Activated T-helper 17 cell treated with anti-CD3 and anti-CD28 coated beads, Interleukin-2, amount 50 U/mL, for 72 hours (primary cell): ENCODE measurements around the gene PRR15L. TPM values are rescaled to one million over a fixed set of nuclear protein-coding genes. Genes with fewer than 3 reads are reported as not detected.
A peak's percentile ranks its signal among the peaks of the same experiment; 100 is the strongest.
"Not testable (repeated sequence)": the region's sequence is repeated elsewhere in the genome, so short reads cannot be mapped to it uniquely, and the experiment has no call there.

Experiments
- ATAC-seq: fragments of 150-1000 bp; cut with Tn5 transposase; replicated peaks from 2 replicates; pipeline ENCODE4 v1.10.0; 2021; ENCODE audit warnings: mild to moderate bottlenecking, moderate library complexity
- H3K27ac Mint-ChIP-seq: one replicate; pipeline ENCODE4 v1.8.0; 2022; ENCODE audit warnings: mixed read lengths
- H3K27me3 Mint-ChIP-seq: one replicate; pipeline ENCODE4 v1.8.0; 2022; ENCODE audit warnings: mixed read lengths
- H3K36me3 Mint-ChIP-seq: one replicate; pipeline ENCODE4 v1.8.0; 2022; ENCODE audit warnings: low read depth, mild to moderate bottlenecking, mixed read lengths
- H3K4me1 Mint-ChIP-seq: one replicate; pipeline ENCODE4 v1.8.0; 2022; ENCODE audit warnings: mixed read lengths
- H3K4me3 Mint-ChIP-seq: one replicate; pipeline ENCODE4 v1.8.0; 2022; ENCODE audit warnings: mild to moderate bottlenecking, mixed read lengths
- H3K9me3 Mint-ChIP-seq: one replicate; pipeline ENCODE4 v1.8.0; 2022; ENCODE audit warnings: mixed read lengths
- total RNA-seq, 2 donors: library from RNA; stranded (reverse); gene quantifications; one replicate each; pipeline ENCODE4 v1.2.3, GENCODE V29; 2022

Gene PRR15L
- not detected for total RNA-seq

DNA sequence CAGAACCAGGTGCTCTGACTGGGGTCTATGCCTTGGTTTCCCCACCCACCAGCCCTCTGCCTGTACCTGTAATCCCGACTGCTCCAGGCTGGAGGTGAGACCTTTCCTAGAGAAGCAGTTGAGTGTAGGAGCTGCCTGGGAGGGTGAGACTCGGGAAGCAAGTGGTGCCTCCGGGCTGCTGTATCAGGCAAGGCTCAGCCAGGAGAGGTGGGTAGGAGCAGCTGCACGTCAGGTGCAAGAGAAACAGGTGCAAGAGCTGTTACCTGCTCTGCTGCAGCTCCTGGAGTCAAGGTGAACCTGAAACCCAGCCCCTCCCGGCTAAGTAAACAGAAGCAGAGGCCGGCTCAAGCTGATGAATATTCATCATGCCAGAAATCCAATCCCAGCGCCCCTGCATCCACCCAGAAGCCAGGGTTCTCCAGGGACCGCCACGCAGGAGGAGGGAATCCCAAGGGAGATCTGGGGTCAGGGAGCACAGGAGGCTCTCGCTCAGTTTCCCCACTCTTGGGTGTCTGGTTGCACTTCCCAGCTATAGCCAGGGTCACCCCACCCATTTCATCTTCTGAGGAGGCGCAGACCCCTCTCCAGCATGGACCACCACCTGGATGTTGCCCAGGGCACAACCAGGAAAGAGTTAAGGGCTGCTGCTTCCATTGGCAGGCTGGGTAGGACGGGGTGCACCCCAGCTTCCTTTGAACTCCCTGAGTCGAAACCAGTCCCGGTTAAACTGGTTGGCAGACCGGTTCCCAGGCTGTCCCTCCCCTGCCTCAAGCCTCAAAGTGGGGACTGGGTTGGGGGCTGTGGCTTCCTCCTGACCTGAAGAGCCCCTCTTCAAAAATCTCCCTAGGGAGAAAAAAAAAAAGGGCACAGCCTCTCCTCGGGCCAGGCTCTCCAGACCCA is at the start of gene PRR15L:
PRR15L (minus strand) TSS at position 293 of the 900 bp plus-strand sequence. CDS start 4,649 bp downstream, outside the sequence.
- Mint-ChIP-seq H3K36me3 (no peaks in the 10 kb centered on the region), H3K4me3 (no peak within 1 kb of the TSS), H3K27me3 (no peaks in the 10 kb centered on the region), H3K4me1 (no peaks in the 10 kb centered on the region), H3K9me3 (no peaks in the 10 kb centered on the region), H3K27ac (no peak within 1 kb of the TSS)
- no peak for ATAC-seq

- H3K27ac Mint-ChIP-seq, result no peak overlapping the region
- no peak overlapping the region for H3K4me3 Mint-ChIP-seq
- peaks cover 12% of the 10 kb centered on the region for H3K4me1 Mint-ChIP-seq
- no peaks in the 10 kb centered on the region for H3K9me3 Mint-ChIP-seq
- no peak for ATAC-seq
- no peaks in the 10 kb centered on the region for H3K36me3 Mint-ChIP-seq
- H3K27me3 Mint-ChIP-seq, result peaks cover 34% of the 10 kb centered on the region
These were observed 49.4 kb upstream of the PRR15L start for GRCh38 chr17:48006936-48007709.

DNA sequence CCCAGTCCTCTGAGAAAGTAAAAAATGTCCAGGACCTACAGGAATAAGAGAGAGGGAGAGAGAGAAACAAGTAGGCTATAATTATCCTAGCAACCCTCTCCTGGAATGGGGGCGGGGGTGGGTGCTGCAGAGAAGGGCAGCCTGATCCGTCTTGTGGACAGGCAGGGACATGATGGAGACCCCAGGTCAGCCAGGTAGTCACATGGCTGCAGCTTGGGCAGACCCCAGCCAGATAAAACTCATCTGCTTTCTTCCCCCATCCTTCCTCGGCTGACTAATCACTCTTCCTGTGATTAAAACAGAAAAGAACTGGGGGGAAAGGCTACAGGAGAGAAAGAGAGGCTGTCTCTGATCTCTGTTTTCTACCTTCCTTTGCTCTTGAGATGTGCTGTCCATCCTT is 47.3 kb upstream of the PRR15L start:
- ATAC-seq, result peak; percentile 19

GRCh38 chr17:48003417-48004151 is 45.9 kb upstream of the PRR15L start:
- no peak for ATAC-seq

More for the DNA sequence above, 47.3 kb upstream of the PRR15L start:
- H3K36me3 Mint-ChIP-seq, result no peaks in the 10 kb centered on the region
- no peaks in the 10 kb centered on the region for H3K9me3 Mint-ChIP-seq
- peaks cover 28% of the 10 kb centered on the region for H3K27me3 Mint-ChIP-seq
- no peak overlapping the region for H3K4me3 Mint-ChIP-seq
- H3K27ac Mint-ChIP-seq, result no peak overlapping the region
- peaks cover 7% of the 10 kb centered on the region for H3K4me1 Mint-ChIP-seq

GRCh38 chr17:48002916-48003416 is 45.3 kb upstream of the PRR15L start:
- H3K27me3 Mint-ChIP-seq, result peaks cover 17% of the 10 kb centered on the region
- no peaks in the 10 kb centered on the region for H3K9me3 Mint-ChIP-seq
- ATAC-seq, result no peak
- no peaks in the 10 kb centered on the region for H3K36me3 Mint-ChIP-seq
- H3K4me1 Mint-ChIP-seq, result peaks cover 7% of the 10 kb centered on the region
- no peak overlapping the region for H3K4me3 Mint-ChIP-seq
- H3K27ac Mint-ChIP-seq, result no peak overlapping the region

More at GRCh38 chr17:48003417-48004151, 45.9 kb upstream of the PRR15L start:
- H3K27me3 Mint-ChIP-seq, result peaks cover 21% of the 10 kb centered on the region
- H3K36me3 Mint-ChIP-seq, result no peaks in the 10 kb centered on the region
- H3K9me3 Mint-ChIP-seq, result no peaks in the 10 kb centered on the region
- no peak overlapping the region for H3K27ac Mint-ChIP-seq
- no peak overlapping the region for H3K4me3 Mint-ChIP-seq
- peaks cover 7% of the 10 kb centered on the region for H3K4me1 Mint-ChIP-seq

DNA sequence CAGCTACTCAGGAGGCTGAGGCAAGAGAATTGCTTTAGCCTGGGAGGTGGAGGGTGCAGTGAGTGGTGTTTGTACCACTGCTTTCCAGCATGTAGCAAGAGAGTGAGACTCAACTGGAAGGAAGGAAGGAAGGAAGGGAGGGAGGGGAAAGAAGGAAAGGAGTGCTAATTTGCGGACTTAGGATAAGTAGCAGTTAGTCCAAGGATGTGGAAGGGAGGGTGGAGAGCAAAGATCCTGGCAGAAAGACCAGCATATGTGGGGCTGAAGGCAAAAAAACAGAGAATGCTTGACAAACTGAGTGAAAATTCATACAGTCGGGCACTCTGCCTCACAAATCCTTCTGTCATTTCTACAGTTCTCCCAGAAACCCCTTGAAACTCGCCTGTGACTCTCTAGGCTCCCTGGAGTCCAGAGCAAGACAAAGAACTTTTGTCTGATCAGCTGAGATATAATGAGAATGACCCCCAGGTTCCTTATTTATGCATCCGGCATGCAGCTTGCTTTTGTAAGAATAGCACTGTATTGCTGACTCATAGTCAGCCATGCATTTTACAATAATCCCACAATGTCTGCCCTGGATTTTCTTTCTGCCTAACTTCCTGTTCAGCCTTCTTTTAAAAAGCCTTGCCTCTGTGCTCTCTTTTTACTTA is 44.7 kb upstream of the PRR15L start:
- no peaks in the 10 kb centered on the region for H3K9me3 Mint-ChIP-seq
- no peak overlapping the region for H3K27ac Mint-ChIP-seq
- H3K27me3 Mint-ChIP-seq, result peaks cover 17% of the 10 kb centered on the region
- H3K4me1 Mint-ChIP-seq, result peaks cover 7% of the 10 kb centered on the region
- no peaks in the 10 kb centered on the region for H3K36me3 Mint-ChIP-seq
- ATAC-seq, result no peak
- no peak overlapping the region for H3K4me3 Mint-ChIP-seq

DNA sequence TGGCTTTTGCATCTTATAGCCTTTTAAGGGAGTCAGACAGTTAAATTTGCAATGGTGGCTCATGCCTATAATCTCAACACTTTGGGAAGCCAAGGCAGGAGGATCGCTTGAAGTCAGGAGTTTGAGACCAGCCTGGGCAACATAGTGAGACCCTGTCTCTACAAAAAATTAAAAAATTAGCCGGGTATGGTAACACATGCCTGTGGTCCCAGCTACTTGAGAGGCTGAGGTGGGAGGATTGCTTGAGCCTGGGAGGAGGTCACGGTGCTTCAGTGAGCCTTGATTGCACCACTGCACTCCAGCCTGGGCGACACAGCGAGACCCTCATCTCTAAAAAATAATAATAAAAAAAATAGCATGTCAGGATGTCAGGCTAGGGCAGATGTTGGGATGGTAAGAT is 44.0 kb upstream of the PRR15L start:
- H3K4me1 Mint-ChIP-seq, H3K9me3 Mint-ChIP-seq: not testable (repeated sequence)
- peaks cover 11% of the 10 kb centered on the region for H3K27me3 Mint-ChIP-seq

GRCh38 chr17:48001197-48001596 is 43.5 kb upstream of the PRR15L start:
- Mint-ChIP-seq H3K27me3 (peaks cover 10% of the 10 kb centered on the region), H3K9me3 (no peaks in the 10 kb centered on the region), H3K4me3 (no peak overlapping the region), H3K27ac (no peak overlapping the region), H3K36me3 (no peaks in the 10 kb centered on the region), H3K4me1 (peaks cover 7% of the 10 kb centered on the region)
- ATAC-seq, result no peak

More for the DNA sequence above, 44.0 kb upstream of the PRR15L start:
- H3K36me3 Mint-ChIP-seq, H3K4me3 Mint-ChIP-seq, H3K27ac Mint-ChIP-seq, ATAC-seq: not testable (repeated sequence)

- Mint-ChIP-seq H3K4me1 (peaks cover 7% of the 10 kb centered on the region), H3K27ac (no peak overlapping the region), H3K27me3 (peaks cover 7% of the 10 kb centered on the region), H3K36me3 (no peaks in the 10 kb centered on the region), H3K9me3 (no peaks in the 10 kb centered on the region), H3K4me3 (no peak overlapping the region)
- ATAC-seq, result peak; percentile 44
These were observed 41.9 kb upstream of the PRR15L start for GRCh38 chr17:47999582-47999981.

DNA sequence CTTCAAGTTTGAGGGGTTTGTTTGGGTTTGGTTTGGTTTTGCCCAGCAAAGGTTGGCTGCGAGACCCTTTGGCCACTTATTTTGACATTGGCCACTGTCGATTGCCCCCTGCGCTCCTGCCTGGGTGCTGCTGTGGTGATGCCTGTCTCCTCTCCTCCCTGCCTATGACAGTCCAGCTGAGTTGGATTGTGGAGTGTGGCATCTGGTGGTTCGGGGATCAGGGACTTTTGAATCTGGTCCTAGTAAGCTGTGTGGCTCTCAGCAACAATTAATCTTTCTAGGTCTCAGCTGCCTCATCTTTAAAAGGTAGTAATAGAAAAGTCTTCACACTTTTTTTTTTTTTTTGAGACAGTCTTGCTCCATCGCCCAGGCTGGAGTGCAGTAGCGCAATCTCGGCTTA is 40.4 kb upstream of the PRR15L start:
- Mint-ChIP-seq H3K27me3 (peaks cover 3% of the 10 kb centered on the region), H3K36me3 (no peaks in the 10 kb centered on the region), H3K9me3 (no peaks in the 10 kb centered on the region), H3K27ac (no peak overlapping the region), H3K4me1 (no peaks in the 10 kb centered on the region), H3K4me3 (no peak overlapping the region)
- ATAC-seq, result no peak

DNA sequence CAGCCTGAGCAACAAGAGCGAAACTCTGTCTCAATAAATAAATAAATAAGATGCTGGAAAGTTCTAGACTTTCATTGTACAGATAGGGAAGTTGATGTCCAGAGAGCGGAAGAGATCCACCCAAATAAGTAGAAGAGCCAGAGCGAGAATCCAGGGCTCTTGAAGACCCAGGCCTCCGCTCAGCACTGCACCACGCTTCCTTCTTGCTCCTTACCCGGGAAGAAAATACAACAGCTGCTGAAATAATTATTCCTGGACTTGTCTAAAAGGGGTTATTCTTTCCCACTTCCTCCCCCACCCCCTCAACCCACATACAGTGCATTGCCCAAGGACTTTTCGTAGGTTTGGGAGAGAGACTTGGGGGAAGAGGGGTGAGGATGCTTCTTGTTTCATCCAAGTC is 39.9 kb upstream of the PRR15L start:
- Mint-ChIP-seq H3K9me3 (no peaks in the 10 kb centered on the region), H3K4me1 (no peaks in the 10 kb centered on the region), H3K4me3 (no peak overlapping the region), H3K27me3 (peaks cover 6% of the 10 kb centered on the region), H3K36me3 (no peaks in the 10 kb centered on the region), H3K27ac (no peak overlapping the region)
- no peak for ATAC-seq

GRCh38 chr17:47996201-47996600 is 38.5 kb upstream of the PRR15L start:
- Mint-ChIP-seq H3K4me3 (no peak overlapping the region), H3K27me3 (peaks cover 6% of the 10 kb centered on the region), H3K27ac (no peak overlapping the region), H3K4me1 (no peaks in the 10 kb centered on the region), H3K9me3 (no peaks in the 10 kb centered on the region), H3K36me3 (no peaks in the 10 kb centered on the region)
- ATAC-seq, result no peak

- H3K4me3 Mint-ChIP-seq, result no peak overlapping the region
- no peak for ATAC-seq
- H3K27ac Mint-ChIP-seq, result no peak overlapping the region
- no peaks in the 10 kb centered on the region for H3K9me3 Mint-ChIP-seq
- no peaks in the 10 kb centered on the region for H3K36me3 Mint-ChIP-seq
- no peaks in the 10 kb centered on the region for H3K4me1 Mint-ChIP-seq
- H3K27me3 Mint-ChIP-seq, result peaks cover 6% of the 10 kb centered on the region
These were observed 37.7 kb upstream of the PRR15L start for GRCh38 chr17:47995241-47995935.
